ENCODE data around the gene GATM.

GRCh38 chr15:45362419-45362818 is 15.9 kb downstream of the GATM start:
- TF ChIP-seq POLR2AphosphoS5 (IDR thresholded peaks at IDR 0.05) = no peak
- TF ChIP-seq, protein P1, sequence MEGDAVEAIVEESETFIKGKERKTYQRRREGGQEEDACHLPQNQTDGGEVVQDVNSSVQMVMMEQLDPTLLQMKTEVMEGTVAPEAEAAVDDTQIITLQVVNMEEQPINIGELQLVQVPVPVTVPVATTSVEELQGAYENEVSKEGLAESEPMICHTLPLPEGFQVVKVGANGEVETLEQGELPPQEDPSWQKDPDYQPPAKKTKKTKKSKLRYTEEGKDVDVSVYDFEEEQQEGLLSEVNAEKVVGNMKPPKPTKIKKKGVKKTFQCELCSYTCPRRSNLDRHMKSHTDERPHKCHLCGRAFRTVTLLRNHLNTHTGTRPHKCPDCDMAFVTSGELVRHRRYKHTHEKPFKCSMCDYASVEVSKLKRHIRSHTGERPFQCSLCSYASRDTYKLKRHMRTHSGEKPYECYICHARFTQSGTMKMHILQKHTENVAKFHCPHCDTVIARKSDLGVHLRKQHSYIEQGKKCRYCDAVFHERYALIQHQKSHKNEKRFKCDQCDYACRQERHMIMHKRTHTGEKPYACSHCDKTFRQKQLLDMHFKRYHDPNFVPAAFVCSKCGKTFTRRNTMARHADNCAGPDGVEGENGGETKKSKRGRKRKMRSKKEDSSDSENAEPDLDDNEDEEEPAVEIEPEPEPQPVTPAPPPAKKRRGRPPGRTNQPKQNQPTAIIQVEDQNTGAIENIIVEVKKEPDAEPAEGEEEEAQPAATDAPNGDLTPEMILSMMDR (IDR thresholded peaks at IDR 0.05) = no peak
